PC-9 (cell line): ENCODE measurements around the gene CST7.

Source experiments
- CTCF ChIP-seq: fragments of 200-600 bp; sonication (generic); conservative IDR thresholded peaks from 2 replicates; pipeline ENCODE4 v1.6.1; 2017; ENCODE audit warnings: mixed run types, antibody characterized with exemption, mild to moderate bottlenecking, moderate library complexity
- EZH2 ChIP-seq: fragments of 200-600 bp; sonication (generic); IDR thresholded peaks from 2 replicates; pipeline ENCODE4 v1.8.0; 2017; ENCODE audit warnings: antibody characterized with exemption, low read depth

- no peak for TF ChIP-seq CTCF
- TF ChIP-seq EZH2 = no peak
Measured at GRCh38 chr20:24989162-24989561, 40.1 kb downstream of the CST7 start.
